ENCODE data around the gene GABBR2.
"Not testable (repeated sequence)": the region's sequence is repeated elsewhere in the genome, so short reads cannot be mapped to it uniquely, and the experiment has no call there.

Gene GABBR2

DNA sequence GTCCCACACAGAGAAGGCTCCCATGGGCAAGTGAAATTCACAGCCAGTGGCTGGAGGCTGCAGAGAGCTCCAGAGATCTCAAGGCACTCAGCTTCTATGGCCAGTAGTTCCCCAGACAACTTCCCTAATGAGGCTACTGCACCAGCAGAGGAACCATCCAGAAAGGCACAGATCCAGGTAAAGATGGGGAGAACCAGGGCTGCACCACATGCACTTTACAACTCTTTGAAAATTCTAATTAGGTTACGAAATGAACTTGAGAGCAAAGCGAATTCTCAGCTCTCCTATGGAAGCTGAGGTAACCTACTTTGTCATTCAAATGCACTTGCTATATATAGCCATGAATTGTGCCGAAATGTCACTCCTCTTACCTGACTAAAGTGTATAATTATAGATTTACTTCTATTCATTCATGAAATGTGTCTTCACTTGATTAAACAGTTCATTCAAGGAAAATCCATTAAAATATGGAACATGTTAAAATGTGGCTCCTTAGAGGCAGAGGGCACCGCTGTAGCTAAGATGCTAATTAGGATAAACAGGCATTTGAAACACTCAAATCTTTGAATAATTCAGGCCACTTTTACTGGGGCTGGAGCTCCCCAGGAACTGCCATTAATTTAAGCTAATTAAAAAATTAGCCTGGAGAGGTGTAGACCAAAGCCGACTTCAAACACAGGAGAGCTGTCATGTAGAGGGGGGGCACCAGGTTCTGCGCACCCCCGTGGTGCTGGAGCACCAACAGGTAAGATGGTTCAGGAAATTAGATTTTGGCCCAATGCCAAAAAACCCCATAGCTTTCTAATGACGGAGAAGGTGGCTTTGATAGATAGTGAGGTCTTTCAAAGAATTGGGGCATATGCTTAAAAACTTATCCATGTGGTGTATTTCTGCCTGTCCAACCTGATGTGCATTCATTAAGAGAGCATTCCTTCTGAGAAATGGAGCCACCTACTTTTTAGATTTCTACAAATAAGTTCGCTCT is 204.1 kb downstream of the GABBR2 start:
- DNase-seq = no peak

DNA sequence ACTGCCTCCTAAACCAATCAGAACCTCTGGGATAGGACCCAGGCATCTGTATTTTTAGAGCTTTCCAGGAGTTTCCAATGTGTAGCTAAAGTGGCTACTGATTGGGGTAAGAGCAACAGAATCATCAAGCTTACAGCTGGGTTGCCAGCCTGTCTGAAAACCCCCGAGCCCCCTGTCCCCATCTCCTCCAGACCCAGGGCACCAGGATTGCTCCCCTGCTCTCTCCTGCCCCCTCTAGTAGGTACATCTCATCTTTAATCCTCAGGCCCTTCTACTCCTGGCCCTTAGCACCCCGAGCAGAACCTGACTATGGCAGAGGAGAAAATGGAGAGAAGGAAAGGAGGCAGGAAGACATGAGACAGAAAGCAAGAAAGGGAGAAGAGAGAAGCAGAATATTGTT is 204.9 kb downstream of the GABBR2 start:
- DNase-seq = no peak

- DNase-seq = no peak
Measured at GRCh38 chr9:98502976-98503325, 205.8 kb downstream of the GABBR2 start.

GRCh38 chr9:98502311-98502975 is 206.3 kb downstream of the GABBR2 start:
- no peak for DNase-seq

- DNase-seq = no peak
Measured at GRCh38 chr9:98501819-98502218, 206.9 kb downstream of the GABBR2 start.

- DNase-seq = not testable (repeated sequence)
Measured at GRCh38 chr9:98501259-98501658, 207.5 kb downstream of the GABBR2 start.

GRCh38 chr9:98500337-98500919 is 208.3 kb downstream of the GABBR2 start:
- DNase-seq = no peak

GRCh38 chr9:98495530-98495929 is 213.2 kb downstream of the GABBR2 start:
- no peak for DNase-seq

DNA sequence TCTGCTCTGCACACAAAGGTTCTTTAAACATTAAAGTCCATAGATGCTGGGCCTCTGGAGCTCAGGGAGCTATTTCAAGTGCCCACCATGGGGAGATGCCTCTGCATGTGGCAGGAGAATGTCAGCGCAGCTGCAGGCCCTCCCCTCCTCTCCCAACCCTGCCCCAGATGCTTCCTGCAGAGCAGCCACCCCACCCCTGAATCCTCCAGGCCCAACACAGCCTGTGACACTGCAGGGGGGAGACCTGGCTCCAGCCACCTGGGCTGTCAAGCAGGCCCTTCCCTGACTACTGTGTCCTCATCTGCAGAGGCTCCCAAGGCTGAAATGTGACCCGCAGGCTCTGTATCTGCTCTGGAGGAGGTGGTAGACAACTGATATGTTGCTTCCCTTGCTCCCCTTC is 213.9 kb downstream of the GABBR2 start:
- no peak for DNase-seq

GRCh38 chr9:98491828-98492227 is 216.9 kb downstream of the GABBR2 start:
- no peak for DNase-seq

- DNase-seq = no peak
Measured at GRCh38 chr9:98491231-98491651, 217.5 kb downstream of the GABBR2 start.

DNA sequence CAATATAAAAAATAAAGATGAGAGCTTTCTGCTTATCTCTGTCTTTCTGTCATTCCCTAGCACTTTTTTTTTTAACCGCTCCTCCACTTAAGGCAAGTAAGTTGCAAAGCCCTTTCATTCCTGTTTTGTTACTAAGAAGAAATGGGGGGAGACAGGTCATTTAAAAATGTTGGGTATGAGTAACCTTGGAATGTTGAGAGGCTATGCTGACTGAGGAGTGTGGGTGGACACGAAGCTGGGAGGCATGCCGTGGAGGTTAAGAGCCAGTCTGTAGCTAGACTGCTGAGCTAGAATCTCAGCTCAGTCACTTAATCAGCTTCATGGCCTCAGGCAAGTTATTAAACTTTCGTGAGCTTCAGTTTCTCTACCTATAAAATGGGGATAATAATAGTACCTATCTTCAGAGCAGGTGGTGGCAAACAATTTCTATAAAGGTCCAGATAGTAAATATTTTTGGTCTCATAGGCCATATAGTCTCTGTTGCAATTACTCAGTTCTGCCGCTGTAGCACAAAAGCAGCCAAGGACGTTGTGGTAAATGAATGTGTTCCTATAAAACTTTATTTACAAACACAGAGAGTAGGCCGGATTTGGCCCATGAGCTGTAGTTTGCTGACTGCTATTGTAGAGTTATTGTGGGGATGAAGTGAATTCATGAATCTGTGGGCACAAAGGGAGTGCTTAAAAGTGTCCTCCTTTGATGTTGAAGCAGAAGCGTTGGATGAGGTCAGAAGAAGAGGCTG is 220.0 kb downstream of the GABBR2 start:
- no peak for DNase-seq

GRCh38 chr9:98485706-98486105 is 223.0 kb downstream of the GABBR2 start:
- no peak for DNase-seq

GRCh38 chr9:98484162-98484561 is 224.6 kb downstream of the GABBR2 start:
- DNase-seq = no peak

- DNase-seq = no peak
Measured at GRCh38 chr9:98482226-98482625, 226.5 kb downstream of the GABBR2 start.

DNA sequence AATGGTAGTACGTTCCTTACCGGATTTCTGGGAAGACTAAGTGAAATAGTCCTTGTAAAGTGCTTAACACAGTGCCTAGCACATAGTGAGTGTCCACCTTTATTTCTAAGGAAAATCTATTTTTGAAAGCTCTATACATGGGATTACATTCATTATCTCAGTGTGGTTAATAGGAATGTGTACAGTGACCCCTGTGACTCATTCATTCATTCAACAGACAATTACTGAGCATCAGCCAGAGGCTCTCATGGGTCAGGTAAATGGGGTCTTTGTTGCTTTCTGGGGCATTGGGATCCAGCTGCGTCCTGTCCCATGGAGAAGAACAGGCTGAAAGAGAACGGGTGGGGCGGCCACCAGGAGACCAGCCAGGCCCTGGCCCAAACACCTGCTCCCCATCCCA is 227.1 kb downstream of the GABBR2 start:
- DNase-seq = no peak

DNA sequence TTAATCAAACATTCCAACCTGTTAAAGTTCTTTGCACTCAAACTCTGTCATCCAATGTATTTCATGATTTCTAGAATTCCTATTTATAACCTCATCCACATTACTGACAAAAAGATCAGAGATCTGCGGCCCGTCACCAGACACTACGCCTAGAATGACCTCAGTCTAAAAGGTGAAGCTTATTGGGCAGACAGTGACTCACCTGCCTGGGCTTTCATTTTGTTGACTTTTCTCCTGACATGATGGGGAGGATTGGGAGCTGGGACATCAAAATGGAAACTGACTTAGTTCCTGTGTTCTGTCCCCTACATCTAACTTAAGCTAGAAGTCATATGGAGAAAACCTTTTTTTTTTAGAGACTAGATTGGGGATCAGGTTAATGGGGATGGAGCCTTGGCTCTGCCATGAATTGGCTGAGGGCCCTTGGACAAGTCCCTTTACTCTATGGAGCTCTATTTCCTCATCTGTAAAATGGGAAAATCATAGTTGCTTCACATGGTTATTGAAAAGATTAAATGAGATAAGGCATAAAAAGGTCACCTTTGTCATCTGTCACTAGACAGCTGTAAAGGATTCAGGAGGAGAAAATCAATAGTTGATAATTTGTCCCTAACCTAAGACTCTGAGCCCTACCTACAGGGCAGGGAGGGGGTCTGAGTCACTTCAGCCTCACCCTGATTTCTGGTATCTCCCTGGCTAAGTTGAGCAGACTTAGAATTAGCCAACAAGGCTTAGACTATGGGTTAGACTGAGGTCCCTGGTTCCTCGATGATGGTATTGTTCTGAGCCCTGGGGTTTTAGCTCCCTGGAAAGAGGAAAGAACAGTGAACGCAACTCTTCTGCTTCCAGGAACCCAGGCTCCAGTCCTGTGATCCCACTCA is 228.5 kb downstream of the GABBR2 start:
- DNase-seq = no peak

- DNase-seq = no peak
Measured at GRCh38 chr9:98479449-98479848, 229.3 kb downstream of the GABBR2 start.

DNA sequence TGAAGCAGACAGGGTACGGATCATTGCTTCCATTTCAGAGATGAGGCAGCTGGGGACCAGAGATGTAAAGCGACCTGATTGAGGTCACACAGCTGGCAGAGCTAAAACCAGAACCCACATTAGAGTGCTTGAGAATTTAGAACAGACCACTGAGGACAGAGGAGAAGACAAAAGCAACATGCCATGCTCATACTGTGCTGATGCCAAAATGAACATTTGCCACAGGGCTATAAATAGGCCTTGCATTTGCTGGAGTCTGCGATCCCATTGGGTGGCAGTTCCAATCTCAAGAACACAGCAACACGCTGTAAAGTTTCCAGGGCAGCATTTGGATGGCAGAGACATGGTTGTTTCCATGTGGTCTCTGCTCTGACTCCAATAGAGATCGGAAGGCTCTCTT is 230.9 kb downstream of the GABBR2 start:
- no peak for DNase-seq

GRCh38 chr9:98472216-98472615 is 236.5 kb downstream of the GABBR2 start:
- DNase-seq = no peak

DNA sequence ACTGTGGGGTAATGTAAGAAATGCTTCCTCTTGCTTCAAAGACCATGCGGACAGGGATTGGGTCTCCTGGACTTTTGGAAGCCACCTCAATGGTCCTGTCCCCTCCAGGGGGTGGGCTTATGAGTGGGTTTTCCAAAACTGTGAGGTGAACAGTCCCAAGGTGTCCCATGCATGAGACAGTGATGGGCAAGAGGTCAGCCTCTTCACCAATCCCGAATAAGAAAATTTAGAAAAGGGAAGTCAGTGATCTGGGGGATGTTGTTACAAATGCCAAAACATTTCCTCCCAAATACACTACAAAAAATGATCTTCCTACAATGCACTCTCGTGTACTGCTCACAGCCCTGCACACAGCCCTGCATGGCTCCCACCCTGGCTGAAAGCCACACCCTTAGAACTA is 237.6 kb downstream of the GABBR2 start:
- DNase-seq = no peak
